ENCODE data around the gene BCR. TPM values are rescaled to one million over a fixed set of nuclear protein-coding genes. Genes with fewer than 3 reads are reported as not detected.

The BCR gene
- total RNA-seq, 1 donor from 2014 or later = 268 TPM

DNA sequence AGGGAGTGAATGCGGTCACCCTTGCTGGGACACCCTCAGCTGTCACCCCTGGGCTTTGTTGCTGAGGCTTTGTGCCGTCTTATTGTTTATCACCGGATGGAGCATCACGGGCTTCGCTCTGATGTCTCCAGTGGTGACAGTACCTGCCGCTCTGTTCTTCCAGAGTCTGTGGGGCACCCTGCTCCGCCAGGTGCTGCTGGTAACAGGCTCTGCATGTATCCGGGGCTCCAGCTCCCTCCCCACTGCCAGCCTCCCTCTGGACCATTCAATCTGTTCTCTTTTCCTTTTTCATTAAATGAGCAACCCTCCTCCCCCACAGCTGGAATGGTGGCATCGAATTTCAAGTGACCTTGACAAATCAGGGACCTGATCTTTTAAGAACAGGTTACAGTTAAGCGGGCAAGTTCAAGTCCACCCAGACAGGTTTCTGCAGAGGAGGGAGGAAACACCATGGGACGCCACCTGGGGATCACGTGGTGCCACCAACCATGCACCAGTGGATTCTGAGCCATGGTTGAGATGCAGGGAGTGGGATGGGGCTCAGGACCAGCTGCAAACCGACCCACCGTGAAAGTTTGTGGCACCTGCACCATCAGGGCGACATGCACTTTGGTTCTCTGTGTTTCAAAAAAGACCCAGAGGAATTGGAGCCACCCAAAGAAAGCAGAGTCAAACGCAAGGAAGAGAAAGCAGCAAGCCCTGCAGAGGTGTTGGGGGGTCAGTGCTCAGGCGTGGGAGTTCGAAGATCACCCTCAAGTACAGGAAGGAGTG, 89.3 kb downstream of the BCR start:
- TF ChIP-seq, protein P1, sequence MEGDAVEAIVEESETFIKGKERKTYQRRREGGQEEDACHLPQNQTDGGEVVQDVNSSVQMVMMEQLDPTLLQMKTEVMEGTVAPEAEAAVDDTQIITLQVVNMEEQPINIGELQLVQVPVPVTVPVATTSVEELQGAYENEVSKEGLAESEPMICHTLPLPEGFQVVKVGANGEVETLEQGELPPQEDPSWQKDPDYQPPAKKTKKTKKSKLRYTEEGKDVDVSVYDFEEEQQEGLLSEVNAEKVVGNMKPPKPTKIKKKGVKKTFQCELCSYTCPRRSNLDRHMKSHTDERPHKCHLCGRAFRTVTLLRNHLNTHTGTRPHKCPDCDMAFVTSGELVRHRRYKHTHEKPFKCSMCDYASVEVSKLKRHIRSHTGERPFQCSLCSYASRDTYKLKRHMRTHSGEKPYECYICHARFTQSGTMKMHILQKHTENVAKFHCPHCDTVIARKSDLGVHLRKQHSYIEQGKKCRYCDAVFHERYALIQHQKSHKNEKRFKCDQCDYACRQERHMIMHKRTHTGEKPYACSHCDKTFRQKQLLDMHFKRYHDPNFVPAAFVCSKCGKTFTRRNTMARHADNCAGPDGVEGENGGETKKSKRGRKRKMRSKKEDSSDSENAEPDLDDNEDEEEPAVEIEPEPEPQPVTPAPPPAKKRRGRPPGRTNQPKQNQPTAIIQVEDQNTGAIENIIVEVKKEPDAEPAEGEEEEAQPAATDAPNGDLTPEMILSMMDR (IDR thresholded peaks at IDR 0.05; ENCODE audit: partially characterized antibody, unreplicated experiment) = no peak
- H3K4me3 Mint-ChIP-seq (ENCODE audit: unreplicated experiment) = no peak overlapping the region
- H3K27me3 Mint-ChIP-seq (ENCODE audit: unreplicated experiment) = peaks cover 23% of the 10 kb centered on the region
- peaks cover 6% of the 10 kb centered on the region for H3K36me3 Mint-ChIP-seq (ENCODE audit: unreplicated experiment)
- no peak for DNase-seq
- peak overlapping the region; percentile 20 for H3K27ac Mint-ChIP-seq (ENCODE audit: unreplicated experiment)
- peaks cover 42% of the 10 kb centered on the region for H3K4me1 Mint-ChIP-seq (ENCODE audit: low read depth, unreplicated experiment)
- peaks cover 30% of the 10 kb centered on the region for H3K9me3 Mint-ChIP-seq (ENCODE audit: unreplicated experiment)

DNA sequence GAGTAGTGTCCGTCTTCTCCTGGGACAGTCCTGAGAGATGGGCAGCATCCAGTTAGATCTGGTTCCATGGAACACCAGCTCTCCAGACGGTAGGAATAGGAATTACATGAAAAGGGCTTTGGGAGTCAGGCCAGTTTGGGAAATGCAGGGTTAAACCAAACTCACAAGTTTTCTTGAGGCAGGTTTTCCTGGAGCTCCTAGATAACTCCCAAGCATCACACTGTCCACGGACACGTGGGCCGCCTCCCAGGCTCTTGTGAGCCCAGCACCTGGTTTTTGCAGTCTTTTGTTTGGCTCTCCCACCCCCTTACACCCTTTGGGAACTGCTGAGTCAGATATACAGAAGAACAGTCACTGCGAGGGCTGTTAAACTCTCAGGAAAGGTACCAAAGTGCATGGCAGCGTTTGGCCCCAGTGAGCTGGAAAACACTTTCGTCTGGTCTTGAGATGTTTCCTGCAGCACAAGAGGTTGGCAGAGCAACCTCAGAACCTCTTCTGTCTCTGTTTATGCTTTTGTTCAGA, 90.0 kb downstream of the BCR start:
- Mint-ChIP-seq H3K36me3 (ENCODE audit: unreplicated experiment) (peaks cover 6% of the 10 kb centered on the region), H3K9me3 (ENCODE audit: unreplicated experiment) (peaks cover 25% of the 10 kb centered on the region), H3K4me3 (ENCODE audit: unreplicated experiment) (no peak overlapping the region), H3K4me1 (ENCODE audit: low read depth, unreplicated experiment) (peaks cover 41% of the 10 kb centered on the region), H3K27me3 (ENCODE audit: unreplicated experiment) (peaks cover 22% of the 10 kb centered on the region), H3K27ac (ENCODE audit: unreplicated experiment) (no peak overlapping the region)
- no peak for DNase-seq
- TF ChIP-seq, protein P1 (IDR thresholded peaks at IDR 0.05; ENCODE audit: partially characterized antibody, unreplicated experiment) = no peak

DNA sequence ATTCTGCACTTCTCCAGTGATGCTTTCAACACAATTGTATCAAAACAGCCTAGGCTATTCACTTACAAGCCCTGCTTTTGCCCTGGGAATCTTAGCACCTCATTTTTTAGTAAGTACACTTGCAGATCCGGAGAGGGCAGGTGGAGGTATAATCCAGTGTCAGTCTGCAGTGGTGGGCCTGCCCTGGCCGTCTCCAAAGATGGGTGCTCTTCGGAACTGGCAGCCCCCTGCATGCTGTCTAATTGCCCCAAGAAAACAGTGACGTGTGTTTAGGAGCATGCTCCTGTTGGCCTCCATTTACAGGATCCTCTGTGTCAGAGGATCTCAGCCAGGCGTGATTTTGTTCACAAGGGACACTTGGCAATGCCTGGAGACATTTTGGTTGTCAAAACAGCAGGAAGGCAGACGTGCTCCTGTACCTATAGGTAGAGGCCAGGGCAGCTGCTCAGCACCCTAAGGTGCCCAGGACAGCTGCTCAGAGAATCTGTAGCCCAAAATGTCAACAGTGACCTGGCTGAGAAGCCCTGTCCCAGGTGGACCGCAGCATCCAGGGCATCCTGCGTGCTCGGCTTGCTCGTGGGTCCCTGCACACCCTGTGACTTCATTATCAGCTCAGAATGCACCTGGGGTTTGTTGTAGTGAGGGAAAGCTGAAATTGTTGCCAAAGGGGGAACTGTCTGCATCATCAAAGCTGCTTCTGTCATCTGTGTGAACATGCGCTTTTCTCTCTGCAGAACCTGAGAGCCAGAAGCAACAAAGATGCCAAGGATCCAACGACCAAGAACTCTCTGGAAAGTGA, 90.7 kb downstream of the BCR start:
- H3K27ac Mint-ChIP-seq (ENCODE audit: unreplicated experiment) = peak overlapping the region; percentile 70
- H3K36me3 Mint-ChIP-seq (ENCODE audit: unreplicated experiment) = peaks cover 3% of the 10 kb centered on the region

DNA sequence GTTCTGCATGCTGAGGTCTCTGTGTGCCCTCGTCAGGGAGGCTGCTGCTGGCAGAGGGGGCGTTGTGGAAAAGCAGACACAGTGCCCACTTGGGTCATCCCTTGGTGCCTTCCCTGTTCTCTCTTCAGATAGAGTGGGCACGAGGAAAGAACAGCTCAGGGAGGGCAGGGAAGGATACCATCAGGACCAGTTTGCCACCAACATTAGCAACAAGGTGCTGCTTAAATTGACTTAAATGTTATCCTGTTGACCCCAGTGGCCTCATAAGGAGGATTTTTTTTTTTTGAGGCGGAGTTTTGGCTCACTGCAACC, 91.2 kb downstream of the BCR start:
- H3K9me3 Mint-ChIP-seq (ENCODE audit: unreplicated experiment) = peaks cover 31% of the 10 kb centered on the region
- no peak overlapping the region for H3K27ac Mint-ChIP-seq (ENCODE audit: unreplicated experiment)
- H3K36me3 Mint-ChIP-seq (ENCODE audit: unreplicated experiment) = peaks cover 3% of the 10 kb centered on the region
- H3K4me1 Mint-ChIP-seq (ENCODE audit: low read depth, unreplicated experiment) = peaks cover 35% of the 10 kb centered on the region
- TF ChIP-seq, protein P1 (IDR thresholded peaks at IDR 0.05; ENCODE audit: partially characterized antibody, unreplicated experiment) = no peak
- peaks cover 24% of the 10 kb centered on the region for H3K27me3 Mint-ChIP-seq (ENCODE audit: unreplicated experiment)
- no peak overlapping the region for H3K4me3 Mint-ChIP-seq (ENCODE audit: unreplicated experiment)
- DNase-seq = no peak

More for the DNA sequence above, 90.7 kb downstream of the BCR start:
- Mint-ChIP-seq H3K4me1 (ENCODE audit: low read depth, unreplicated experiment) (peaks cover 37% of the 10 kb centered on the region), H3K27me3 (ENCODE audit: unreplicated experiment) (peaks cover 24% of the 10 kb centered on the region), H3K9me3 (ENCODE audit: unreplicated experiment) (peaks cover 29% of the 10 kb centered on the region), H3K4me3 (ENCODE audit: unreplicated experiment) (no peak overlapping the region)
- no peak for DNase-seq
- TF ChIP-seq, protein P1 (IDR thresholded peaks at IDR 0.05; ENCODE audit: partially characterized antibody, unreplicated experiment) = no peak

All from glutamatergic neuron (in vitro differentiated cells).